BJ (cell line): ENCODE data around the gene IRGM. TPM values are rescaled to one million over a fixed set of nuclear protein-coding genes. Genes with fewer than 3 reads are reported as not detected.

ENCODE experiments used
- CTCF ChIA-PET: fragments of 350-600 bp; formaldehyde crosslinking; extraction: SDS; loops from one replicate; lab custom pipeline; 2021; ENCODE audit warnings: antibody characterized with exemption, inconsistent platforms; lab: Yijun Ruan, JAX
- POLR2A ChIA-PET: fragments of 300-600 bp; sonication (Branson Sonifier 250); formaldehyde crosslinking; extraction: SDS; loops from one replicate; lab custom pipeline; 2021; ENCODE audit warnings: antibody characterized with exemption; lab: Charles Lee
- DNase-seq: peaks from one replicate; pipeline ENCODE4 v3.0.0-alpha.2; 2011; ENCODE audit warnings: low read depth
- H3K27me3 ChIP-seq: 2 replicates; pipeline ENCODE4 v1.6.0; 2011; ENCODE audit warnings: low read length; ENCODE audit not compliant: control insufficient read depth, insufficient read depth
- H3K36me3 ChIP-seq: 2 replicates; pipeline ENCODE4 v1.5.1; 2011; ENCODE audit warnings: low read length; ENCODE audit not compliant: control insufficient read depth, insufficient read depth
- H3K4me3 ChIP-seq: 2 replicates; pipeline ENCODE4 v1.5.1; 2011; ENCODE audit warnings: low read depth, mild to moderate bottlenecking, control low read depth, low read length
- CTCF ChIP-seq: IDR thresholded peaks from 2 replicates; pipeline ENCODE4 v1.5.1; 2011; ENCODE audit warnings: low read depth, mild to moderate bottlenecking, control low read depth, inconsistent platforms, low read length, moderate library complexity; ENCODE audit not compliant: insufficient read depth
- polyA plus RNA-seq: library from polyadenylated mRNA; depleted of rRNA; stranded (reverse); fragments of >200 nt; gene quantifications from 2 replicates; pipeline ENCODE4 v1.2.3, GENCODE V29; 2011; rRNA removed

Gene IRGM
- polyA plus RNA-seq, 1 experiment: not detected

GRCh38 chr5:150860246-150860821, 14.0 kb downstream of the IRGM start:
- no peak for TF ChIP-seq CTCF
- H3K27me3 ChIP-seq: no peaks in the 10 kb centered on the region
- H3K4me3 ChIP-seq: no peak overlapping the region
- POLR2A ChIA-PET: no interaction called here
- CTCF ChIA-PET: no interaction called here
- H3K36me3 ChIP-seq: no peaks in the 10 kb centered on the region
- DNase-seq: no peak

- no peak for TF ChIP-seq CTCF
- Histone ChIP-seq H3K27me3 (no peaks in the 10 kb centered on the region), H3K4me3 (no peak overlapping the region), H3K36me3 (no peaks in the 10 kb centered on the region)
- ChIA-PET CTCF (no interaction called here), POLR2A (no interaction called here)
- no peak for DNase-seq
These were observed 15.7 kb downstream of the IRGM start for GRCh38 chr5:150862070-150862469.

- ChIA-PET CTCF (interaction anchor here (0.6 kb wide), 1 partner anchor 60 kb away, joined by 3 read pairs; no protein-coding TSS in a partner anchor), POLR2A (no interaction called here)
- H3K4me3 ChIP-seq: no peak overlapping the region
- DNase-seq: no peak
- H3K27me3 ChIP-seq: no peaks in the 10 kb centered on the region
- no peaks in the 10 kb centered on the region for H3K36me3 ChIP-seq
- no peak for TF ChIP-seq CTCF
These were observed 33.0 kb downstream of the IRGM start for GRCh38 chr5:150879358-150879757.

GRCh38 chr5:150895431-150896428, 49.4 kb downstream of the IRGM start:
- H3K36me3 ChIP-seq: no peaks in the 10 kb centered on the region; the same call in 1 of the 2 replicates
- no peaks in the 10 kb centered on the region for H3K27me3 ChIP-seq
- no peak overlapping the region for H3K4me3 ChIP-seq
- TF ChIP-seq CTCF: no peak
- DNase-seq: no peak
- CTCF ChIA-PET: interaction anchor here (0.5 kb wide), 1 partner anchor 75 kb away, joined by 3 read pairs; no protein-coding TSS in a partner anchor
- POLR2A ChIA-PET: no interaction called here

Other genes starting within 250 kb of the IRGM start
- 4.8 and 8.4 TPM in 2 replicates for gene SYNPO, start 205.9 kb upstream of the IRGM start, polyA plus RNA-seq
- gene MYOZ3, start 185.3 kb upstream of the IRGM start, polyA plus RNA-seq: 0.04 and 0.13 TPM in 2 replicates
- 31.4 and 45.2 TPM in 2 replicates for gene RBM22, start 145.5 kb upstream of the IRGM start, polyA plus RNA-seq
- 50.2 and 54.8 TPM in 2 replicates for gene DCTN4, start 87.5 kb upstream of the IRGM start, polyA plus RNA-seq
- gene SMIM3, start 67.8 kb upstream of the IRGM start, polyA plus RNA-seq: 43.7 and 45.0 TPM in 2 replicates
- gene ZNF300, start 58.5 kb downstream of the IRGM start, polyA plus RNA-seq: 2.6 and 4.8 TPM in 2 replicates
- 2.8 and 3.8 TPM in 2 replicates for gene GPX3, start 174.1 kb downstream of the IRGM start, polyA plus RNA-seq
- gene TNIP1, start 234.5 kb downstream of the IRGM start, polyA plus RNA-seq: 54.5 and 80.8 TPM in 2 replicates